Stimulated activated CD4-positive, alpha-beta T cell treated with anti-CD3 and anti-CD28 coated beads, Interleukin-12 subunit alpha, Interleukin-12 subunit beta, amount 100 ng/mL, for 48 hours (primary cell): ENCODE data around the gene SLC9A9.
"Not testable (repeated sequence)": the region's sequence is repeated elsewhere in the genome, so short reads cannot be mapped to it uniquely, and the experiment has no call there.

Experiments
- DNase-seq, 3 donors: peaks; one replicate each; pipeline ENCODE4 v3.0.0-alpha.2; 2020; ENCODE audit warnings: low read depth in 2 of 3, low spot score in 1 of 3

SLC9A9 gene

DNA sequence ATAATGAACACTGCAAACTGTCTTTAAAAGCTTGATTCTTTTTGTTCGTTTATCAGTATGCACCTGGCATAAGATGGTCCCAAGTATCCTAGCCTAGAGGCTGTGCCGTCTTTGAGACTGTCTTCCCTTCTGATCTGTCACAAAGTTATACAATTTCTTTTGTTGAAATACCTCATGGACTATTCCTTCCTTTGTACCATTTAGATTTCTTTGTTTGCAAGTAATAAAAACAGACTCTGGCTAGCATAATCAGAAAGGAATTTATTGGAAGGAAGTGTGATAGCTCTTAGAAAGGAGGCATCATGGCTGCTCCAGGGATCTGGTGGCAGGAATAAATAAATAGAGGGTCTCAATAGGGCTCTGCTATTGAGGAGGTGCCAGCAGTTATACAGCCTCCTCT, 280.4 kb downstream of the SLC9A9 start:
- DNase-seq: no peak

- DNase-seq: no peak
Observed at GRCh38 chr3:143565951-143566350, 282.3 kb downstream of the SLC9A9 start.

- no peak for DNase-seq
Observed at GRCh38 chr3:143563786-143564185, 284.5 kb downstream of the SLC9A9 start.

GRCh38 chr3:143562789-143563188, 285.5 kb downstream of the SLC9A9 start:
- DNase-seq: no peak

DNA sequence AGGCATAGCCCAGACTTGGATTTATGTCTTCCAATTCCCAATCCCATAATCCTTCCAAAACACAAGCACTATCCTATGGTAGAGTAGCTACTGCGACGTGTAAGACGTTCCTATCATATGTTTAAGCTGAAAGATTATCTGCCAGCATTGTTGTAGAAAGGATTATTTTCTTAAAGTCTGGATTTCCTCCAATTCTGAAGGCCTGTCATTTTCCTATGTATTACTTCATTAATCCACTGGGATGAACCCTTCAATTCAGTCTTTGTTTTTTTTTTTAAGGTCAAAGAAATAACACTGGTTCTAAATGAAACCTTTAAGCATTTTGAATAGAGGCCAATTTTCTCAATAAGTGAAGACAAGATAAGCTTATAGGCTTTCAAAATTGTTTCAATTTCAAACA, 289.0 kb downstream of the SLC9A9 start:
- DNase-seq: no peak

- no peak for DNase-seq
Observed at GRCh38 chr3:143552851-143553250, 295.4 kb downstream of the SLC9A9 start.

- DNase-seq: no peak
Observed at GRCh38 chr3:143551761-143552160, 296.5 kb downstream of the SLC9A9 start.

DNA sequence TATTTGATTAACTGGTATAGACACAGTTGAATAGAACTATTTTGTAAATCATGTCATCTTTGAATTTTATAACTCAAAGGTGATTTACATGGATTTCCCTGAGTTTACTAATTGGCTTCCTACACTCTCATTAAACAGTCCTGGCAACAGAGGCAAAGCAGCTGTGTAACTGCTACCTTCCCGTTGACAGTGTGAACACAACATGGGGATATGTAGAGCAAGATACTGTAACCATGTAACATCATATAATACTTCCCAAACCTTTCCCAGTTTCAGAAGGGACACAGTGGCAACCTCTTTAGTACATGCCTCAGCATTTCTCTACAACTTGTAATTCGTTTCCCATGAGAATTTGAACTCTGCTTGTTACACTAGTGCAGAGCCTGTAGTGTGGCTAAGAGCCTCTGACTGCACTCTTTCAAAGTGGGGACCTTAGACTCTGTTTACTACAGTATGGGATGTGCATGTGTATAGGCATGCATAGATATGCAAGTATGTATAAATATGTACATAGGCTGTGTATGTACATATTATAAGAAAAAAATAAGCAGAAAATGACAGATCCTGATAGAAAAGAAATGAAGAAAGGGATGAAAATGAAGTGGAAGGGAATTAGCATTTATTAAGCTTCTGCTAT, 299.3 kb downstream of the SLC9A9 start:
- DNase-seq: no peak

- no peak for DNase-seq
Observed at GRCh38 chr3:143548393-143548792, 299.9 kb downstream of the SLC9A9 start.

- DNase-seq: no peak
Observed at GRCh38 chr3:143538577-143538981, 309.7 kb downstream of the SLC9A9 start.

GRCh38 chr3:143538061-143538460, 310.2 kb downstream of the SLC9A9 start:
- DNase-seq: no peak

DNA sequence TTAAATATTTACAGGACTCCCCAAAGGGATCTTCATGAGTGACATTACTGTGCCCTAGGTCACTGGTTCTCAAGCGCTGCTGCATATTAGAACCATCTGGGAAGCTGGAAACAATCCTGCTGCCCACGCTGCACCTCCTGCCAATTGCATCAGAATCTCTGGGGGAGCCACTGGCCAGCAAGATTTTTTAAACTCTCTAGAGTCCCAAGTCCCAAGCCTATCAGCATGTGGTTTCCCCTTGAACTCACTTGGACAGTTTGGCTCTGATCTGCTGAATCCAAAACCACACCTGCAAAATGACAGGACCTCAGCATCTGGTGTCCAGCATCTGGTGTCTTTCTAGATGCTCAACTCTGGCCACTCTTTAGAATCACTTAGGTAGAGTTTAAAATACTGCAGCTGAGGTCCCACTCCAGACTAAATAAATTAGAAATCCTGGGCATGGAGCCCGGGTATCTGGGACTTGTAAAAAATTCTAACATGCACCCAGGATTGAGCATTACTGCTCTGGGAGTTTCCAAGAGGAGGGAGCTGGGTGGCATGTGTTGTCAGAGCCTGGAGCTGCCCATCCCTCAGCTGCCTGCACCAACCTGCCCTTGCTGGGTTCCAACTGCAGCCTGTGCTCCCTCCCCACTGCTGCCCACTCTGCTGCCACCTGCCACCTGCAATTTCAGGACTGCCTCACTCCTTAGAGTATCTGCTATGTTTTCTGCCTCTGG, 311.3 kb downstream of the SLC9A9 start:
- DNase-seq: no peak

DNA sequence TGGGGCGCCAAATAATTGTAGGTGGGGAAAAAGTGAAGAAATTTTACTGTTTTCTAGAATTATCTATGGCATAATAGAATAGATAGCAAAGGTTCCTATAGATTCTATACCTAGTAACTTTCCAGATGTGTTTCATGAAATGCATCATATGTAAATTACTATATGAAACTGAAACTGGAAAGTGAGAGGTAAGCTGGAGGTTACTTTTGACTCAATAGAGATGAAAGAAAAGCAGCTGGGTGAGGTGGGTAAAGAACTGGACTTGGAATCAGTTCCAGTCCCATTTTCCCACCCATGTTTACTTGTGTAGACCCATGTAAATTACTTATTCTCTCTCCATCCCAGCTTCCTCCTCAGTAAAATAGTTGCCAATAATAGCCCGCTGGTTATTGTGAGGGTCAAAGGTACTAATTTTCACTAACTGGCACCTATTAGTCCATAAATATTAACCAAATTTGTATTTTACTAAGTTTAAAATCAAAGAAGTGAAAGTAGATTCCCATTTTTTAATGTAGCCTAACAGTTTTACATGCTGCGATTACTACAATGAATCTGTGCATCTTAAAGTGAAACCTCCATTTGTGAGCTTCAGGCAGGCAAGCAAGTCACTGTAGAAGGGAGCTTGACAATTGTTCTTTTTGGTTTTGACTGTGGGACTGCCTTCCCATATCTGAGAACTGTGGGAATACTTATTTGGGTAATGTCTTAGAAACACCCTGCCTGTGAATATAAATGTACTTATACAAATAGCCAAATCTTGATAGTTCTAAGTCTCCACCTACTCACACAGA, 312.1 kb downstream of the SLC9A9 start:
- peak in 1 of 3 donors; percentile 5 for DNase-seq

DNA sequence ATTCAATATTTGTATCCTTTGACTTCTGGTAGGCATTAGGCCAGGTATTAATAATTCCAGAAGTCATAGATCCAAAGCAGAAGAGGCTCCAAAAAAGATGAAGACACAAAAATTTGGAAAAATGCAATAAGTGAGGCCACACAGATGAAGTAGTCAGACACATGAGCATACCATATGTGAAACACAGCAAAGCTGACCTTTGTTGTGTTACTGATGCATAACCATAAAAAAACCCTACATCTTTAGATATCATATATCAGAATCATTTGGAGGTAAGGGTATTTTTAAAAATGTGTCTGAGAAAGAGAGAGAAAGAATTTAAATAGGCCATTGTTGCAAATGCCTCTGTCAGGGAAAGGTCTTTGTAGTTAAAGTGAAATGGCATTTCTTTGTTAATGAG, 314.9 kb downstream of the SLC9A9 start:
- DNase-seq: no peak

- no peak for DNase-seq
Observed at GRCh38 chr3:143532091-143532490, 316.2 kb downstream of the SLC9A9 start.

DNA sequence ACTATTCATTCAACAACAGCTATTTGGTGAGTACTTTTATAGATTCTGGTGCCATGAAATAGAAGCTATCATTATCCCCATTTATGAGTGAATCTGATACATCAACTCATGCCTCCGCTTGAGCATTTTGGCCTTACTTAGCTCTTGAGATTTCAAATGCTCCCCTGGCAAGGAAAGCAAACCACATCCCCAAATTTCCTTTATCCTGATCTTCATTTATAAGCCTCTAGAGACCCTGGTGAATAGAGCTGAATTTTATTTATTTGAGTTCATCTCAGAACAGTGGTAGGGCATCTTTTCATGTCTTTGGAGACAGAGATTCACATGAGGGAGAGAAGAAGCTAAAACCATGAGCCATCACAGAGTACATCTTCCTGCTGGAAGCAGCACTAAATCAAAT, 317.2 kb downstream of the SLC9A9 start:
- DNase-seq: no peak

GRCh38 chr3:143529798-143530197, 318.5 kb downstream of the SLC9A9 start:
- DNase-seq: no peak

DNA sequence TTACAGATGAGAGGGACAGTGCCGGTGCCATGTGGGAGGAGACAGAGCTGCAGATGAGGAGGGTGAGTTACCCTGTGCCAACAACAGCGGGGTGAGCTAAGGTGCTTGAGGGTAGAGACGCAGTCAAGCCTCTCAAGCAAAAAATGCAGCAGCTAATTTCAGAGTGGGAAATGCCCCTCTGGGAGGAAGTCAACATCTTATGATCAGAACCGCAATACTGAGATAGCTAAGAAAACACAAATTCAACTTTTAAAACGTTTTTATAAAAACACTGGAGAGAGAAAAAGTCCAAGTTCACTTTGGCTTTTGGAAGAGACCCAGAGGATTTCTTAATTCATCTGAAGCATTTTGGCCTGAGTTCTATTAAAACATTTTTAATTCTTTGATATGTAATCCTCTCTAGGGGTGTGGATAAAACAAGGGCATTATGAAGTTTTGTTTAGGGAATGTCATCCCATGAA, 319.2 kb downstream of the SLC9A9 start:
- no peak for DNase-seq

- DNase-seq: no peak
Observed at GRCh38 chr3:143526011-143526545, 322.2 kb downstream of the SLC9A9 start.

DNA sequence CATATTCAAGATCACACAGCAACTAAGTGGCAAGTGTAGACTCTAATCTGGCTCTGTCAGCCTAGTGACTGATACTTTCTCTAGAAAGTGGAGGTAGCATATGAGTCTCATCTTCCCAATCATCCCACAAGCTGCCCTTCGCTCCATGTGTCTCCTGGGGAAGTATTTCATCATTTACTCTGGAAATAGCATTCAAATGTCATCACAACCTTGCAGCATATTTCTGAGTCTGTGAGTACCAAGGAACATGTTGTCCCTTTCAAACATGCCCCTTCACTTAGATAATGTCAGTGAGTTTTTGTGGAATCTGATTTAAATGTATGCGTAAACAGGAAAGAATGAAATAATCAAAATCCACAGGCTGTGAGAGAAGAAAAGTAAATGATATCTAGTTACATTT, 322.9 kb downstream of the SLC9A9 start:
- no peak for DNase-seq

DNA sequence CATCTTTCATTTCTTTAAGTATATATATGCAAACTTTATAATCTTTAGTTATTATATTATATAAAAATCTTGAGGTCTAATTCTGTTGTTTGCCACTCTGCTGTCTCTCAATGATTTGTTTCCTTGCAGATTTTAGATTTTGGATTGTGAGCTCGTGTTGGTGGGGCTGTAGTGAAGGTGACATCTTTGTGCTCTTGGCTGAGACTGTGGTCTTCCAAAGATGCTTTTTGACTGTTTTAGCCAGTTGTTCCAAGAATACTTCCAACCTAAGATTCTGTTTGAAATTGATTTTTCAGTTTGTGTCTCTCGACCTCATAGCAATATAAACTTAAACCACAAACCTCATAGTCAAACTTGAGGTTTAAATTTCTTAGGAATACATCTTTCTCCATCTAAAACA, 326.5 kb downstream of the SLC9A9 start:
- no peak for DNase-seq

DNA sequence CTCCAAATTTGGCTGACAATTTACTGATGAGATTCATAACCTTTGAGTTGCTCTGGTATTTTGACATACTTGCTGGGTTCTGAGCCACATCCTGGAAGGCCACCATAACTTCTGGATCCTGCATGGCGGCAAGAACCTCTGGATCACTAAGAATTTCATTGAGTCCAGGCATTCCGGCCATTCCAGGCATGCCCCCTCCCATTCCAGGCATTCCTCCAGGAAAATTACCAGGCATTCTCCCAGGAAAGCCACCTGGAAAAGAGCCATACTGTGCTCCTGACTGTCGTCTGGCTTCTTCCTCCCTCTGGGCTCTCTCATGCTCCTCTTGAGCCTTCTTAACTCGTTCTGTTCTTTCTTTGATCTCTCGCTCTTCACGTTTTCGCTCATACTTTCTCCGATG, 331.1 kb downstream of the SLC9A9 start:
- DNase-seq: not testable (repeated sequence)
